GM06990 (cell line): ENCODE results near the gene CA5A.

Experiments used
- DNase-seq: peaks from one replicate; pipeline ENCODE4 v3.0.0-alpha.2; 2011; ENCODE audit not compliant: insufficient read length; ENCODE audit errors: extremely low read depth
- H3K27me3 ChIP-seq: replicated peaks from 2 replicates; pipeline ENCODE4 v1.6.0; 2011; ENCODE audit warnings: low read length; ENCODE audit not compliant: control insufficient read depth, insufficient read depth
- H3K36me3 ChIP-seq: 2 replicates; pipeline ENCODE4 v1.5.1; 2011; ENCODE audit warnings: low read length; ENCODE audit not compliant: control insufficient read depth, insufficient read depth
- H3K4me3 ChIP-seq: replicated peaks from 2 replicates; pipeline ENCODE4 v1.5.1; 2011; ENCODE audit warnings: low read depth, mild to moderate bottlenecking, control low read depth, low read length
- TF ChIP-seq, protein P1 (sequence below): IDR thresholded peaks from 2 replicates; pipeline ENCODE4 v1.5.1; 2011; ENCODE audit warnings: low read length, control low read depth, mild to moderate bottlenecking, inconsistent platforms; ENCODE audit not compliant: insufficient read depth, poor library complexity, severe bottlenecking

The CA5A gene

DNA sequence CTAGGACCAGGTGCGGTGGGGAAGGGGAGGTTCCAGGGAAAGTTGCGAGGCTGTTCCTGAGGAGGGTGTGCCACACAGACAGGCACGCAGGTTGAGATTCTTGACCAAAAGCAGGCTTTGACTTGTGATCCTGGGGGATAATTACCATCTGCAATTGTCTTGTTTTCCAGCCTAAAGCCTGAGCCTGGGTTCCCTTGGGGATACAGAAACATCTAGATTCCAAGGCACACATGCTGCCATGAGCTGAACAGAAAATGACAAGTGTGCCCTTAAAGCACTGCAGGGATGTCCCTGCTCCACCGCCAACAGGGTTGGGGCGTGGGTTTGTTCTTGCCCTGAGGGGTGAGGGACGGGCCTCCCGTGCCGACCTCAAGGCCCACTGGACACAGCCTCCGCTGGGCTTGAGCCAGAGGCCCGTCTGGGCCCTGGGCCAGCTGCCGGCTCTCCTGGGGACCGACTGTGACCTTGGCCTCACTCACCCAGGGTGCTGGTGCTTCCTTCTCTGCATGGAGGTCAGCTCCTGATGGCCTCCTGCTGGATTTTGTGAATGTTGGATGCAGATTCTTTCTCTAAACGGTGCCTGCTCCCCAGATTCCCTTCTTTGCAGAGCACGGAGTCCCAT, 14.0 kb downstream of the CA5A start:
- TF ChIP-seq, protein P1, sequence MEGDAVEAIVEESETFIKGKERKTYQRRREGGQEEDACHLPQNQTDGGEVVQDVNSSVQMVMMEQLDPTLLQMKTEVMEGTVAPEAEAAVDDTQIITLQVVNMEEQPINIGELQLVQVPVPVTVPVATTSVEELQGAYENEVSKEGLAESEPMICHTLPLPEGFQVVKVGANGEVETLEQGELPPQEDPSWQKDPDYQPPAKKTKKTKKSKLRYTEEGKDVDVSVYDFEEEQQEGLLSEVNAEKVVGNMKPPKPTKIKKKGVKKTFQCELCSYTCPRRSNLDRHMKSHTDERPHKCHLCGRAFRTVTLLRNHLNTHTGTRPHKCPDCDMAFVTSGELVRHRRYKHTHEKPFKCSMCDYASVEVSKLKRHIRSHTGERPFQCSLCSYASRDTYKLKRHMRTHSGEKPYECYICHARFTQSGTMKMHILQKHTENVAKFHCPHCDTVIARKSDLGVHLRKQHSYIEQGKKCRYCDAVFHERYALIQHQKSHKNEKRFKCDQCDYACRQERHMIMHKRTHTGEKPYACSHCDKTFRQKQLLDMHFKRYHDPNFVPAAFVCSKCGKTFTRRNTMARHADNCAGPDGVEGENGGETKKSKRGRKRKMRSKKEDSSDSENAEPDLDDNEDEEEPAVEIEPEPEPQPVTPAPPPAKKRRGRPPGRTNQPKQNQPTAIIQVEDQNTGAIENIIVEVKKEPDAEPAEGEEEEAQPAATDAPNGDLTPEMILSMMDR = no peak
- H3K4me3 ChIP-seq = no peak overlapping the region
- no peak for DNase-seq
- no peaks in the 10 kb centered on the region for H3K27me3 ChIP-seq
- H3K36me3 ChIP-seq = no peaks in the 10 kb centered on the region

DNA sequence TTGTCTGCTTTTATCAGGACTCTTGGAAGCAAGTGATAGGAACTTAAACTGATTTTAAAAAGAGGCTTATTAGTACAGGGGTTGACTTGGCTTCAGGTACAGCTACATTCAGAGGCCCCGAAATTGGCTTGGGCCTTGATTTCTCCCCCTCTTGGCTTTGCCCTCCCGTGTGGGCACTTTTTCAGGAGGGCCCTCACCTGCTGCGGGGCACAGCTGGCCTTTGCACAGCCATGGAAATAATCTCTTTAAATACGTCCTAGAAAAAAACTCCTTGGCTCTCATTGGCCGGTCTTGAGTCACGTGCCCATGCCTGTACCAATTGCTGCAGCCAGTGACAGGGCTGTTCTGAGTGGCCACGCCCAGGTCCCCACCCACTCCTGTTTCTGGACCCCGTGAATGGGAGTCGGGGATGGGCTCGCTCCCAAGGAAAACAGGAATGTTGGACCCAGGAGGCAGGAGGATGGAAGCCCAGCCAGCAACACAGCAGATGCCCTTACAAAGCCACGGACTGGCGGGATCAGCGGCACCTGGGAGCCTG, 15.0 kb downstream of the CA5A start:
- Histone ChIP-seq H3K27me3 (no peaks in the 10 kb centered on the region), H3K36me3 (no peaks in the 10 kb centered on the region), H3K4me3 (no peak overlapping the region)
- TF ChIP-seq, protein P1 = no peak
- DNase-seq = no peak

DNA sequence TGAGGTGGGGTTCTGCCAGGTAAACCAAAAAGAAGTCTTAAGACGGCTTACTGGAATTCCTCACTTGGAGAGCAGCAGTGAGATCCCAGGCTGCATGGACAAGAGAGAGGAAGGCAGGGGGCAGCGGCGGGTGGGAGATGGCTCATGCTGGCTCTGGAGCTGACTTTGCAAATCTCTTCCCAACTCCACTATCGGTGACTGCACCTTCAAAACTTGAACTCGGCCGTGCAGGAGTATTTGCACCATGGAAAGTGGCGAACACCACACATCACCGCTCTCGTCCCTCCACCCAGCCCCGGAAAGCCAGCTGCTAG, 16.7 kb downstream of the CA5A start:
- H3K36me3 ChIP-seq = no peaks in the 10 kb centered on the region
- H3K4me3 ChIP-seq = no peak overlapping the region
- TF ChIP-seq, protein P1 = no peak
- no peaks in the 10 kb centered on the region for H3K27me3 ChIP-seq
- no peak for DNase-seq

DNA sequence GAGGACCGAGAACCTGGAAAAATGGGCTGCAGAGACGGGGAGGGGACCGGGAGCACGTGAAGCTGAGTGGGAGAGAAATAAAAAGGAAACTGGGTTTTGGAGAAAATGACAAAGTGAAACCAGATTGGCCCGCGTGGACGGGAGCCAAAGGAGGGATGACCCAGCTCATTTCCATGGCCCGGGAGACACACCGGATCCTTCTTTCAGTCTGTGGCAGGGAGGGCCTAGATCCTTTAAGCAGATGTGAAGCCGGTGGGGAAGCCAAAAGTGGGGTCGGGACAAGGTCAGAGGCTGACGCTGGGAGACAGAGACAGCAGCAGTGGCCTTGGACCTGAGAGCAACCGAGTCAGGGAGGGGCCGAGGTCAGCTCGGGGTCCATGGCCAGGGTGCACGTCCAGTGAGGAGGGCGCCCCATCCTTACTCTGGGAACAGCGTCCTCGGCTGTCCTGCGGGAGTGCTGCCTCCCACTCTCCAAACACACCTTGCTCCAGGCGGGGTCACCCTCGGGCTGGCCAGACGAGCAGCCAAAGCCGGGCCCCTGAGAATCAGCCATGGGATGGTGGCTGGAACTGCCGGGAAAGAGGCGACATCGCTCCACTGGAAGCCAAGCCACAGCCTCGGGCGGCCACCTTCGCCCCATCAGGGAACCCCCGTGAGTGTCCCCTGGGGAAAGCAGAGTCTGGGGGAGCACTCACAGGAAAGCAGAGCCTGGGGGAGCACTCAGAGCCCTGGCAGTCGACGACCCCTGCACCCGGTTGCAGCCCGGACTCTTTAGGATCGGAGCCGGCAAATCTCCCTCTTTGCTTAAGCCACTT, 17.3 kb downstream of the CA5A start:
- Histone ChIP-seq H3K4me3 (no peak overlapping the region), H3K36me3 (no peaks in the 10 kb centered on the region), H3K27me3 (no peaks in the 10 kb centered on the region)
- TF ChIP-seq, protein P1 = no peak
- no peak for DNase-seq

DNA sequence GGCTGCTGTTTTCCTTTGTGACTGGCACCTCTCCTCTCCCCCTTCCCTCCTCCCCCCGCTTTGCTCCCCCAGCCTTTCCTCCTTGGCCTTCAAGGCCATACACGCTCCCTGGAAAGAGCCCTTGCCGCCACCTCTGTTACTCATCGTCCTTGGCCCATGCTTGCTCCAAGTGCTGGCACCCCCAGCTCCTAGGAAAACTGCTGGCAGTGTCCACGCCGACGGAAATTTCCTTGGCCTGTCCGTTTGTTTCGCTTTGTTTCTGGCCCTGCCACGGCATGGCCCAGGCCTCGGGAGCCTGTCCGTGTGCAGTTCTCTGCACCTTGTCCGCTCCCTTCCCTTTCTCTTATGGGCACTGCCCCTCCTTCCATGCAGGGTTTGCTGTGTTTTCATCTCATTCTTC, 18.0 kb downstream of the CA5A start:
- DNase-seq = no peak
- TF ChIP-seq, protein P1 = no peak
- Histone ChIP-seq H3K27me3 (no peaks in the 10 kb centered on the region), H3K36me3 (no peaks in the 10 kb centered on the region), H3K4me3 (no peak overlapping the region)
